ENCODE data around the gene SPTBN5. TPM values are rescaled to one million over a fixed set of nuclear protein-coding genes. Genes with fewer than 3 reads are reported as not detected.

The SPTBN5 gene
- polyA plus RNA-seq, 1 donor from 2014 or later: 0.01 TPM

- no peaks in the 10 kb centered on the region for H3K79me2 ChIP-seq (replicated peaks; ENCODE audit: insufficient read depth, low read length)
- no peaks in the 10 kb centered on the region for H3K27me3 ChIP-seq (ENCODE audit: insufficient read depth, low read depth, low read length)
- H4K20me1 ChIP-seq (ENCODE audit: insufficient read depth): no peaks in the 10 kb centered on the region
- no peaks in the 10 kb centered on the region for H3K9me3 ChIP-seq (ENCODE audit: low read length)
- TF ChIP-seq CTCF (IDR thresholded peaks at IDR 0.05; ENCODE audit: poor library complexity, severe bottlenecking): no peak
- TF ChIP-seq MXI1 (conservative IDR thresholded peaks at IDR 0.05; ENCODE audit: poor library complexity, severe bottlenecking): no peak
- TF ChIP-seq POLR2AphosphoS5 (IDR thresholded peaks at IDR 0.05): no peak
- no peak for TF ChIP-seq EZH2 (IDR thresholded peaks at IDR 0.05; ENCODE audit: borderline replicate concordance, insufficient read depth, low read length, poor library complexity, severe bottlenecking)
- H3K36me3 ChIP-seq (ENCODE audit: insufficient read depth, low read length): peaks cover 7% of the 10 kb centered on the region
- no peak overlapping the region for H2AFZ ChIP-seq (ENCODE audit: low read depth, low read length)
- H3K9me2 ChIP-seq (ENCODE audit: insufficient read depth, low read length): no peaks in the 10 kb centered on the region
- no peaks in the 10 kb centered on the region for H3F3A ChIP-seq (ENCODE audit: insufficient read depth, low read length, poor library complexity, severe bottlenecking)
- H3K4me2 ChIP-seq (ENCODE audit: low read length): no peak overlapping the region
- no peak overlapping the region for H3K27ac ChIP-seq (ENCODE audit: low read length)
- H3K4me3 ChIP-seq (ENCODE audit: low read length): no peak overlapping the region
- H3K9ac ChIP-seq (ENCODE audit: low read length): no peak overlapping the region
Measured at GRCh38 chr15:41813426-41813825, 80.4 kb downstream of the SPTBN5 start.

- Histone ChIP-seq H3K4me2 (ENCODE audit: low read length) (no peak overlapping the region), H3K9me3 (ENCODE audit: low read length) (no peaks in the 10 kb centered on the region), H3K27me3 (ENCODE audit: insufficient read depth, low read depth, low read length) (no peaks in the 10 kb centered on the region), H3K27ac (ENCODE audit: low read length) (no peak overlapping the region), H3K9ac (ENCODE audit: low read length) (no peak overlapping the region), H3K4me3 (ENCODE audit: low read length) (no peak overlapping the region), H4K20me1 (ENCODE audit: insufficient read depth) (no peaks in the 10 kb centered on the region), H3K79me2 (replicated peaks; ENCODE audit: insufficient read depth, low read length) (no peaks in the 10 kb centered on the region), H3K9me2 (ENCODE audit: insufficient read depth, low read length) (no peaks in the 10 kb centered on the region), H3F3A (ENCODE audit: insufficient read depth, low read length, poor library complexity, severe bottlenecking) (no peaks in the 10 kb centered on the region), H3K36me3 (ENCODE audit: insufficient read depth, low read length) (peaks cover 7% of the 10 kb centered on the region), H2AFZ (ENCODE audit: low read depth, low read length) (no peak overlapping the region)
- TF ChIP-seq, protein P1, sequence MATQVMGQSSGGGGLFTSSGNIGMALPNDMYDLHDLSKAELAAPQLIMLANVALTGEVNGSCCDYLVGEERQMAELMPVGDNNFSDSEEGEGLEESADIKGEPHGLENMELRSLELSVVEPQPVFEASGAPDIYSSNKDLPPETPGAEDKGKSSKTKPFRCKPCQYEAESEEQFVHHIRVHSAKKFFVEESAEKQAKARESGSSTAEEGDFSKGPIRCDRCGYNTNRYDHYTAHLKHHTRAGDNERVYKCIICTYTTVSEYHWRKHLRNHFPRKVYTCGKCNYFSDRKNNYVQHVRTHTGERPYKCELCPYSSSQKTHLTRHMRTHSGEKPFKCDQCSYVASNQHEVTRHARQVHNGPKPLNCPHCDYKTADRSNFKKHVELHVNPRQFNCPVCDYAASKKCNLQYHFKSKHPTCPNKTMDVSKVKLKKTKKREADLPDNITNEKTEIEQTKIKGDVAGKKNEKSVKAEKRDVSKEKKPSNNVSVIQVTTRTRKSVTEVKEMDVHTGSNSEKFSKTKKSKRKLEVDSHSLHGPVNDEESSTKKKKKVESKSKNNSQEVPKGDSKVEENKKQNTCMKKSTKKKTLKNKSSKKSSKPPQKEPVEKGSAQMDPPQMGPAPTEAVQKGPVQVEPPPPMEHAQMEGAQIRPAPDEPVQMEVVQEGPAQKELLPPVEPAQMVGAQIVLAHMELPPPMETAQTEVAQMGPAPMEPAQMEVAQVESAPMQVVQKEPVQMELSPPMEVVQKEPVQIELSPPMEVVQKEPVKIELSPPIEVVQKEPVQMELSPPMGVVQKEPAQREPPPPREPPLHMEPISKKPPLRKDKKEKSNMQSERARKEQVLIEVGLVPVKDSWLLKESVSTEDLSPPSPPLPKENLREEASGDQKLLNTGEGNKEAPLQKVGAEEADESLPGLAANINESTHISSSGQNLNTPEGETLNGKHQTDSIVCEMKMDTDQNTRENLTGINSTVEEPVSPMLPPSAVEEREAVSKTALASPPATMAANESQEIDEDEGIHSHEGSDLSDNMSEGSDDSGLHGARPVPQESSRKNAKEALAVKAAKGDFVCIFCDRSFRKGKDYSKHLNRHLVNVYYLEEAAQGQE (IDR thresholded peaks at IDR 0.05; ENCODE audit: borderline replicate concordance): no peak
- TF ChIP-seq TAF1 (IDR thresholded peaks at IDR 0.05; ENCODE audit: low read depth) (no peak), SMC3 (conservative IDR thresholded peaks at IDR 0.05; ENCODE audit: poor library complexity) (no peak), EZH2 (IDR thresholded peaks at IDR 0.05; ENCODE audit: borderline replicate concordance, insufficient read depth, low read length, poor library complexity, severe bottlenecking) (no peak), EP300 (conservative IDR thresholded peaks at IDR 0.05; ENCODE audit: poor library complexity, severe bottlenecking) (no peak), POLR2AphosphoS5 (IDR thresholded peaks at IDR 0.05) (no peak), MXI1 (conservative IDR thresholded peaks at IDR 0.05; ENCODE audit: poor library complexity, severe bottlenecking) (no peak), RAD21 (conservative IDR thresholded peaks at IDR 0.05) (no peak), CTCF (IDR thresholded peaks at IDR 0.05; ENCODE audit: poor library complexity, severe bottlenecking) (no peak)
Measured at GRCh38 chr15:41812820-41813375, 81.0 kb downstream of the SPTBN5 start.
